Mucosa of gallbladder (tissue), 1 donor: ENCODE data around the gene PPP1R14C. TPM values are rescaled to one million over a fixed set of nuclear protein-coding genes. Genes with fewer than 3 reads are reported as not detected.

Source experiments
- DNase-seq: peaks from one replicate; pipeline ENCODE4 v3.0.0-alpha.2; 2020; ENCODE audit warnings: low spot score
- total RNA-seq: library from RNA; stranded (reverse); gene quantifications from one replicate; pipeline ENCODE4 v1.2.1, GENCODE V29; 2021
- donor health status: DM: no; HTN: no; CAD: no.

Gene PPP1R14C
- total RNA-seq, 1 donor from 2014 or later, result 0.37 TPM

DNA sequence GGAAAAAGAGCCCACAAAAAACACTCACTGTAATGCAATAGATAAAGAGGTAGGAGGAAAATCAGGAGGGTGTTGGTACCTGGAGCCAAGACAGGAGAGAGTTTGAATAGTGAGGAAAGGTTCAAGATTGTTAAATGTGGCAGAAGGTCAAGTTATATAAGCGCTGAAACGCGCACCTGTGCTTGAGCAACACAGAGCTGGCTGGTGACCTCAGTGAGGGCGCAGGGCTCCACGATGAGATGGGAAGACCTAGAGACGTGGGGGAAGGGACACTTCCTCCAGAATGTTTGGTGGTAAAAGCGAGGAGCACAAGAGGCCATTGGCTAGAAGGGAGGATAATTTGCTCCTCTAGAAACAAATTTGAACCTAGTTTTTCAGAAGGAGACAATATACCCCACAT lies 4.2 kb upstream of the PPP1R14C start:
- DNase-seq, result no peak

GRCh38 chr6:150139533-150139932 lies 3.3 kb upstream of the PPP1R14C start:
- DNase-seq, result no peak

DNA sequence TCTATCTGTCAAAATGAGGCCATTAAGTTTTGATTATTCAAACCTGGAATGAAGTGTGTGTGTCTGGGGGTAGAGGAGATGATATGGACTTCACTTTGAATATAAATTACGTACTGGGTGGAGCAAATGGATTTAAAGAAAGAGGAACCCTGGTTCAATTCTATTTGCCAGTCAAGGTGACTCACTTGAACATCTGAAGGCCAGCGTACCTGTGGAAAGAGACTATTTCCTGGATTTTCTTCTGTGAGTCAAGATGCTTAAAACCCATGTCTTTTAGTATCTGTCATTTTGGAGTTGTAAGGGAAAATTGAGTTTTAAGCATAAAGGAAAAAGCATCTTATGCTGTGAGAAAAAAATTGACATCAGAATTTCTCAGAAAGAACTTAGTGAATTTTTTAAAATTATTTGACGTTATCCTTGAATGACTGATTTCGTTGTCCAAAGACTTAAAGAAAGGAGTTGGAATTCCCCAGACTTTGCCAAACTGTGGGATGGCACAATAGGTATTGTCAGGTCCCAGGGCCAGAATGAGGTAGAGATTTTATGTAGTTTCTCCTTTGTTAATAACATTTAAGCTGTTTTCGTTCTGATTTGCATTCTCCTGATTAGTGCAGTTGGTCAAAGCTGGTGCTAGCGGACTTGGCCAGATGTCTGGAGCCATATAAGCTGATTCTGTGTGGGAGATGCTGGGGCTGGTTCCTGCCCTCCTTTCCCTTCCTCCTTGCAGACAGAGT lies 2.4 kb upstream of the PPP1R14C start:
- no peak for DNase-seq

DNA sequence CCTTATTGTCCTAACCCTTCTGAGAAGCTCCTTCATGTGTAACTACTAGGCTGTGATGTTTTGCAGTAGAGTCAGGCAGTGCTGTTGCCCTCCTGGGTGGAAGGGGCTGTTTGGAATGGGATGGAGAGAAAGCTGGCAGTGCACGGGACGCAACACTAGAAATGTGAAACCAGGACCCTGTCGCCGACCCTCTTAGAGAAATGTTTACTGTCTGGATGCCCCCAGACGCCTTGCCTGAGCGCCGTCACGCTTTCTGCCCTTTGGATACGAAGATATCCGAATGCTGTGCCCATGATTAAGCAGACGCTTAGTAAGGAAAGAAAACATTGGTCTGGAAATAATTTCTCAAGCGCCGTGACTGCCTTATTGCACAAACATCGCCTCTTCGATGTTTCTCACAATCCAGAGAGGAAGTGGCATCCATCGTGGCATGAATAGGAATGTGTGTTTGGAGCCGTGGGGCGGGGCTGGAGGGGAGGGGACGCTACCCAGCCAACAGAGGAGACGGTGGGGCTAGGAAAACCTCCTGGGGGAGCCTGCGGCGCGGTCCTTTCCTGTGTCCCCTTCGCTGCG lies 661 bp upstream of the PPP1R14C start:
- no peak for DNase-seq

DNA sequence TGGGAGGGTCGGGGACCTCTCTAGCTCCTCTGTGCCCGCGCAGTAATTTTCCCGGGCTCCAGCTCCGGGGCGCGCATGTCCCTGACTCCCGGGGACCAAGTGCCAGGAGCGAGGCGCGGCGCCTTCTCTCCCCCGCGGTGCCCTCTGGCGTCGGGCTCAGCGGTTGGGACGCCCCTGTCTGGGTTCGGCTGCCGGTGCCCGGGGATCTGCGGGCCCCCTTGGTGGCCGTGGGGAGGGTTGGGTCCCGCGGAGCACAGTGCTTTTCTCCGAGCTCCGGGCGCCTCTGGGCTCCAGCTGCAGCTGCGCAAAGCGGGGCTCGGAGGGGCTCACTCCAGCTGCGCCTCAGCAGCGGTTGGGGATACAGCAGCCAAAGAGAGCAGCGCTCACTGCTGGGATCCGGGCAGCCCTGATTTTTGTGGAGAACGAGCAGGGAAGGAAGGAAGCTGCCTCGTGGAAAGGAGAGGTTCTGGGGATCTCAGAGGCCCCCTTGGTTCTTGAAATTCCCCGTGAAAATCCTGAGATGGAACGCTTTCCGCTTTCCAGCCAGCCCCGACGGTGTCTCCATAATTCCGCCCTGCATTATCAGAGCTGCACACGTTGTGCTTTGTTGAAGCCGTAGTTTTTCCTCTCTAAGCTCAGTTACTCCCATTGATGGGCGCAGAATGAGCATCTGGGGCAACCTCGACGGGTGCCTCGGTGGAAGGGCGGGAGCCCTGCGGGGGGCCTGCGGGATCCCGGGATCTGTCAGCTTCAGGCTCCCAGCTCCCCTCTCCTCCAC lies 861 bp downstream of the PPP1R14C start:
- DNase-seq, result no peak

DNA sequence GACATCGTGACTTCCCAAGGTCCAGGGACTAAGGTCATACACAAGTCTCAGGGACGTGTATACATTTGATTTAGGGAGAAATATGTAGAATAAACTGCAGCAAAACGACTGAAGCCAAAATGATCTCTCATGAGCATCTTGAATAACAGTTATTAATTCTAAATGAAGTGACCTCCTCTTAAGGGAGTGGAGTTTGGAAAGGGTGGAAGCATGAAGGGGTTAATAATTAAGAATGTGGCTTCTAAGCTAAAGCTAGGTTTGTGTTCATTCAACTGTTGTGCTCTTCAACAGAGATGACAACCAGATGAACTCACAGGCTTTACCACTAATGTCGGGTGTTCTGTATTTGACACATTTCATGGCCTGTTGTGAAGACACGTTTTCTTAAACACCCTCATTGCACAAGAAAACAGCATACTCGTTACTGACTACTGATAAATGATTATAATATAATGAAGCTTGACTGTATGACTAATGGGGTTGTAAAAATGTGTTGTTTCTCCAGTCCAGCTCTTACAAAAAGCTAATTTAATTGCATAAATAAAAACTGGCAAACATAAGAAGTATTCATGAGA lies 1.5 kb downstream of the PPP1R14C start:
- no peak for DNase-seq

DNA sequence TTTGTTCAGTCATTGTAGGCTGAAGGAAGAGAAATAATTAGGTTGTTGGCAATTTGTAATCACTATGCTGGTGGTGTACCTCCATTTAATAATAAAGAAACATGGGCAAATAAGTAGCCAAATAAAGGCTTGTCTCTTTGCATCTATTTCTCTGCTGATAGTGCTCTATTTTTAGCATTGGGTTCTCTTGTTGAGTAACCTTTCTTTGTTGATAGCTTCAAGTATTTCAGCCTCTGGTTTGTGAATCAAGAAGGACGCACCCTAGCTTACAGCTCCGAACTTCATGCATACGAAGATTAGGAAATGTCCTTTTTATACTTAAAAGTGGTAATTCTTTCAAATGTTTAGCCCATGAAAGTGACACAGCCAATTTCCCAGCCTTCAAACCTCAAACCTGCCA lies 2.6 kb downstream of the PPP1R14C start:
- DNase-seq, result no peak

- DNase-seq, result no peak
Measured at GRCh38 chr6:150145830-150146229, 3.0 kb downstream of the PPP1R14C start.

DNA sequence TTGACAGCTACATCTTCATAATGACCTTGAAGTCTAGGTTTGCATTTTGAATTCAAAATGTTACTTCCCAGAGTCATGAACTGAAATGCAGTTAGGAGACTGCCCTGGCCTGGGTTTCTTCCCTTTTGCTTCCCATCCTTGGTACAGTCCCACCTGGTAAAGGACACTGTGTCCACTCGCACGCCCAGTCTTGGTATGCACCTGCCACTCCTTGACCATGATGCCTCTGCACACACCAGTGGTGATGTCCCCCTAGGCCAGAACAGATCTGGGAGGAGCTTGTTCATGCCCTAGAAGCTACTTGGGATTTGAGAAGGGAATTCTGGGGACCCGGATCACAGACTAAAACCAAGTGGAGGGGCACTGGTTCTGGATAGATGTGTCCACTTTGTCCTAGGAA lies 3.6 kb downstream of the PPP1R14C start:
- DNase-seq, result no peak

- DNase-seq, result no peak
Measured at GRCh38 chr6:150149146-150149545, 6.3 kb downstream of the PPP1R14C start.

GRCh38 chr6:150150458-150150820 lies 7.6 kb downstream of the PPP1R14C start:
- no peak for DNase-seq

GRCh38 chr6:150150821-150151646 lies 8.2 kb downstream of the PPP1R14C start:
- DNase-seq, result no peak

GRCh38 chr6:150152891-150153876 lies 10.3 kb downstream of the PPP1R14C start:
- DNase-seq, result no peak

DNA sequence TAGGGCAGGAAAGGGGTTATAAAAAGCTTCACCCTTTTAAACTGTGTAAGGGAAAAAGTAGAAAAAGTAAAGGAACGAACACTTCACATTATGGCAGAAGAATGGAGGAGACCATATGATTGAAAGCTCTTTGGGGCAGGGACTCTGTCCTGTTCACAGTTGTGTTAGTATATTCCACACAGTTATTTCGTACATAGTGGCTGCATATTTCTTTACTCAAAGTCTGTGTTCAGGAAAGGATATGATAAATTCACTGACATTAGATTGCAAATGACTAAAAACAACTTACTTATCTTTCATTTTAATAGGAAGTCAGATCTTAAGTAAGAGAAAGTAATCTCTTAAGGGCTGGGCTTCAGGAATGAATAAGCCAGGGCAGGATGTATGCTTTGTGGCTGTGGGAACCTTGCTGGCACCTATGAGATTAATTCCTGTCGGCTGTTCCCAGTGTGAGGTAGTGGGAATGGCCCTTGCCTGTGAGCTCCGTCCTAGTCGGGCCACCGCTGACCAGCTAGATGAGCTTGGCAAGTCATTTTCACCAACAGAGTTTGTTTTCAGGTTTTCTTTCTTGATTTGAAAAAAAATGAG lies 11.2 kb downstream of the PPP1R14C start:
- DNase-seq, result no peak

DNA sequence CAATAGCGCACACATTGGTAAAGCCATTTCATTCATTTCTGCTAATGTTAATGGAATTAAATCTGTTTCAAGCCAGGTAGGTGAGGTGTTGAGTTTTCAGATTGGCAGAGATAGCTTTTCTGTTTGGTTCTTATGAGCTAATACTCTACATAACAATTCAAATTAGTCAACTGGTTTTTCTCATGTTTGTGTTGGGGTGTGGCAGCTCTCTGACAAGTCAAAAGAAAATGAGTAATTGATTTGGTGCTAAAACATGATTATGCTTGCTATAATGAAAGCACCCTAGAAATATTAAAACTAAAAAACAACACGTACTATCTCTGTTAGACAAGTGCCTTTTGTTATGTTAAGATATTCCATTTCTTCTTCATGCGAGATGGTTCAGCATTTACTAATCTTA lies 13.6 kb downstream of the PPP1R14C start:
- DNase-seq, result no peak

DNA sequence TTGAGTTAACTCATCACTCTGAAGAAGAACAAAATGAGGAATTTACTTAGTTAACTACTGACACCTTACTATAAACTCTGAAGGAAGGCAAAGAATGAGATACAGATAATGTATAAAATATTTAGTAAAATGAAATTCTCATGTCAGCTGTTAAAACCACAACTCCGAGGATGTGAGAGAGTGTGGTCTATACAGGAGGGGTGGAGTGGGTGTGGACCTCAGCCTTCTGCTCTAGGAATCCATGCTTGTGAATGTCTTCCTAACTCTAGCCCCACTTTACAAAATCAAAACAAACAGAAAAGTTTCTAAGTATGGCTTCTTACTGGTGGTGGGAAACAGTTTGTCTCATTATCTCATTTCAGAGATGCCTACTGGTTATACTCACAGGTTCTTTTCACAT lies 14.2 kb downstream of the PPP1R14C start:
- no peak for DNase-seq

GRCh38 chr6:150159757-150160156 lies 16.9 kb downstream of the PPP1R14C start:
- DNase-seq, result no peak

- DNase-seq, result no peak
Measured at GRCh38 chr6:150163970-150164369, 21.1 kb downstream of the PPP1R14C start.

- DNase-seq, result no peak
Measured at GRCh38 chr6:150165020-150165702, 22.3 kb downstream of the PPP1R14C start.

GRCh38 chr6:150167479-150167873 lies 24.6 kb downstream of the PPP1R14C start:
- no peak for DNase-seq
